GM18508 (cell line): ENCODE data around the gene IQGAP3.
"Not testable (repeated sequence)": the region's sequence is repeated elsewhere in the genome, so short reads cannot be mapped to it uniquely, and the experiment has no call there.

ENCODE experiments used
- ATAC-seq: cut with Tn5 transposase; IDR thresholded peaks from one replicate; pipeline ENCODE4 v1.9.1; 2021; ENCODE audit warnings: moderate number of reproducible peaks; ENCODE audit not compliant: insufficient read depth, unreplicated experiment

Gene IQGAP3

GRCh38 chr1:156593661-156593989, 21.3 kb upstream of the IQGAP3 start:
- no peak for ATAC-seq

- ATAC-seq = no peak
These were observed 20.7 kb upstream of the IQGAP3 start for GRCh38 chr1:156592910-156593660.

DNA sequence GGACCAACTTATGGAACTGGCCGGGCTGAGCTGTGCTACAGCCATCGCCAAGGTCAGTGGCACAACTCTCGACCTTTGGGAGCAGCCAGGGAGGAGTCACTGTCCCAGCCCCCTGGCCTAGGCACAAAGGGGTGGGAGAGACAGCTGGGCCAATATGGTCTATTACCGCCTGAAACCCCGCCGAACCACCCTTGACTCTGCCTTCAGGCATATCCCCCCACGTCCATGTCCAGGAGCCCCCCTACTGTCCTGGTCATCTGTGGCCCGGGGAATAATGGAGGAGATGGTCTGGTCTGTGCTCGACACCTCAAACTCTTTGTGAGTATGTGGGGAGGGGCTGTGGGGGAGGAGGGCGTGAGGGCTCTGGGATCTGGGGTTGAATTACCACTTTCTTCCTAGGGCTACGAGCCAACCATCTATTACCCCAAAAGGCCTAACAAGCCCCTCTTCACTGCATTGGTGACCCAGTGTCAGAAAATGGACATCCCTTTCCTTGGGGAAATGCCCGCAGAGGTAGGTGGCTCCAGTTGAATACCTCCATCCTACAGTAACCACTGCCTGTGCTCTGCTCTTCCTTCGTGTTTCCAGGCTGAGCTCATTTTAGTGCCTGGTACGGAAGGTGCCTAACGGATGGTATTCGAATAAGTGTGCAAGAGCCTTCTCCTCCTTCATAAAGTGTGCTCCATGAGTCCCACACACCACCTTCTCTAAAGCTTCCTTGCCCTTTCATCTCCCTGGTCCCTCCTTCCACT, 20.0 kb upstream of the IQGAP3 start:
- ATAC-seq = no peak

- ATAC-seq = no peak
These were observed 19.2 kb upstream of the IQGAP3 start, which contains the start of gene NAXE for GRCh38 chr1:156591432-156592157. Gene NAXE, plus strand, starts transcription at chr1:156591776. Its CDS starts 29 bp downstream, at chr1:156591805.

GRCh38 chr1:156591181-156591431, 18.7 kb upstream of the IQGAP3 start:
- ATAC-seq = no peak

GRCh38 chr1:156590326-156591180, 18.2 kb upstream of the IQGAP3 start:
- no peak for ATAC-seq

- no peak for ATAC-seq
These were observed 17.2 kb upstream of the IQGAP3 start for GRCh38 chr1:156589546-156589945.

- ATAC-seq = not testable (repeated sequence)
These were observed 15.6 kb upstream of the IQGAP3 start for GRCh38 chr1:156587927-156588326.

- ATAC-seq = no peak
These were observed 14.6 kb upstream of the IQGAP3 start for GRCh38 chr1:156586892-156587477.

DNA sequence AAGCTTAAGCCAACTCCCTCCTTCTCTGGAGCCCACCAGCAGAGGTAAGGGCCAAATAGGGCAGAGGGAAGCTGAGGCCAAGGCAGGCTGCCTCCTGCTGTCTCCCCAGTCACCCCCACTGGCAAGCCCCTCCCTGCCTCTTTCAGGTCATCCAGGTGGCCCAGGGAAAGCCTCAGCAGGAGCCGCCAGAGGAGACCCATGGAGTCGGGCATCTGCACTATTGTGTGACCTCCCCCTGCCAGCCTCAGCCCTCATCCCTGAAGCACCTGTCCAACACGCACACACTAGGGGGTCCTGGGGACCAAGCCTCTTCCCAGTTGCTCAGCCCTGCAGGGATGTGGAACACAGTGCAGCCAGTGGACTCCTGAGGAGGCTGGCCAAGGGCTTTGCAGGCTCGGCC, 14.0 kb upstream of the IQGAP3 start:
- ATAC-seq = no peak

DNA sequence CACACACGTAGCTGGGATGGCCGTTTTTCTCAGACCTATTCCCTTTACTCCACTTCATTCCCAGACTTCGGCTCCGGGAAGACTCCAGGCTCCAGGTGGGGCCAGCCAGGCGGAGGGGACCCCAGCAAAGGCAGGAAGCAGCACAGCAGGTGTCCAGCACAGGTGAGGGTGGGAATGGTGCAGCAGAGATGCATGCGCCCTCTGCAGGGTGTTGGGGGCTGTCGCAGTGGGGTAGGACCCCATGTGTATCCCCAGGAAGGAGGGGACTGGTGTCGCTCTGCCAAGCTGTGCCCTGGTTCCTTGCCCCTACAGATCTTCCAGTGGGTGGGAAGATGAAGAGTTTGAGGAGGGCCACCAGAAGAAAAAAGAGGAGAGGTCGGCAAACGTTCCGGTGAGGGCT, 12.4 kb upstream of the IQGAP3 start:
- ATAC-seq = no peak

GRCh38 chr1:156583821-156584622, 11.7 kb upstream of the IQGAP3 start:
- no peak for ATAC-seq

DNA sequence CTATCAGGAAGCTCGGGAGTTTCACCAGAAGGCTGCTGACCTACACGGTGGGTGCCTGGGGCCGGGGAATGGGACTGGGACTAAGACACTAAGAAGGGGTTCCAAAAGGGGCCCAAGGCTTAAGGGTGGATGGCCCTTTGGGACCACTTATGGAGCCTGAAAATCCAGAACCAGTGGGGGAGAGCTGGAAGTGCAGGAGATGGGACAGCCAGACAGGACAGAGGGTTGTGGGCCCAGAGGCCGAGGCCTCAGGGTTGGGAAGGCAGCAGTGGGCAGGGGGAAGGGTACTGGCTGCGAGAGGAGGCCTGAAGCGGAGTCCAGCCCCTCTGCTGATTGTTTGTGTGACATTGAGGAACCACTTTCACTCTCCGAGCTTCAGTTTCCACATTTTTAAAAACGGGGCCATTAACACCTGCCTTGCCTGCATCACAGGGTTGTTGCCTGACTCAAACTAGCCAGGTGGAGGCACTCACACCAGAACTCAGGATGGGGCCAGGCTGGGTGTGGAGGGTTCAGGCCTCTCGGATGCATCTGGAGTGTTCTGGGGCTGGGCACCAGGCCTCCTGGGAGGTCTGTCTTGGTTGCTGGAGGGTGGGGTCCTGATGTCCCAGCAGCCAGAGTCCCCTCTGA, 10.1 kb upstream of the IQGAP3 start:
- ATAC-seq = no peak

DNA sequence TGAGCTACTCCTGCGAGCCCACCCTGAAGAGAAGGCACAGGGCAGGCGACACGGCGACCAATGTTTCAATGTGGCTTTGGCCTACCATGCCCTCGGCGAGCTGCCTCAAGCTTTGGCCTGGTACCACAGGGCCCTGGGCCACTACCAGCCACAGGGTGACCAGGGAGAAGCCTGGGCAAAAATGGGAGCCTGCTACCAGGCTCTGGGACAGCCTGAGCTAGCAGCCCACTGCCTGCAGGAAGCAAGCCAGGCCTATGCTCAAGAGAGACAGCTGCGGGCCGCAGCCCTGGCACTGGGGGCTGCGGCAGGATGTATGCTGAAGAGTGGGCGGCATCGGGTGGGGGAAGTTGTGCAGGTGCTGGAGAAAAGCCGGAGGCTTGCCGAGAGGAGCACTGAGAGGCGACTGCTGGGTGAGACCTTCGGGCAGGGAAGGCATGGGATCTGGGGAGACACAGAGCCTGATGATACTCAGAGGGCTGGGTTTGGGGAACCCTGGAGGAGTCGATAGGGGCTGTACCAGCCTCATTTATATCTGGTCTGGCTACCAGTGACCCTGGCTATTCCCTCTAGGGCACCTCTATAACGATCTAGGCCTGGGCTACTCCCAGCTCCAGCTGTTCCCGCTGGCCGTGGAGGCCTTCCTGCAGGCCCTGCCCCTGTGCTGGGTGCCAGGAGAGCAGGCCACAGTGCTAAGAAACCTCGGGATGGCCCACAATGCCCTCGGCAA, 9.5 kb upstream of the IQGAP3 start:
- no peak for ATAC-seq

DNA sequence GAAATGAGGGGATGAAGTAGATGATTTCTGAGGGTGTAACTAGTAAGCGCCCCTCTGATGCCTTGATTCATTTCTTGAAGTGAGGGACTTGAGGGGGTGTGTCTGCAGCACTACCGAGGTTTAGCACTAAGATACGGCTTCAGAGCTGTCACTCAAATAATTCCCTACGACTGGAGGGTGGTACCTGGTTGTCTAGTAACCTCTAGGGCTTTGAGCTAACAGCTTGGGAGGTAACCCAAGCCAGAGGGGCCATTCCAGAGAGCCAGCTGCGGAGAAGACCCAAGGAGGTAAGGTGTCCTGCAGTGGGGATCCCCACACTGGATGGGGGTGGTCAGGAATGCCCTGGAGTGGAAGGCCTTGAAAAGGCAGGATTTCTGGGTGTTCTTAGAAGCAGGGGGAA, 7.1 kb upstream of the IQGAP3 start, which contains the start of gene TTC24:
TSS of gene TTC24 (plus strand) at position 252 of the 400 bp plus-strand sequence. CDS start 1,642 bp downstream, outside the sequence.
- ATAC-seq = no peak

DNA sequence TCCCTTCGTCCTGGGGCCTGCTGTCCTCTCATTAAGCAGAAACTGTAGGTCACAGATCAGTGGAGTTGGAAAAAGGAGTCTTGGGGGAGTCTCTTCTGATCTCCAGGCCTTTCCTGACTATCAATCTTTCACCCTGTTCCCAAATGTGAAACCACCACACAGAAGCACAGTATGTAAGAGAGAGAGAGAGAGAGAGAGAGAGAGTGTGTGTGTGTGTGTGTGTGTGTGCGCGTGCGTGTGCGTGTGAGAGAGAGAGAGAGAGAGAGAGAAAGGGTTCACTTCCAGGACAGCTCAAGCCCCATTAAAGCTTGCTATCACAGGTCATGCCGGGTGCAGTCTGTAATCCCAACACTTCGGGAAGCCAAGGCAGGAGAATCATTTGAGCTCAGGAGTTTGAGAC, 5.7 kb upstream of the IQGAP3 start:
- ATAC-seq = no peak

DNA sequence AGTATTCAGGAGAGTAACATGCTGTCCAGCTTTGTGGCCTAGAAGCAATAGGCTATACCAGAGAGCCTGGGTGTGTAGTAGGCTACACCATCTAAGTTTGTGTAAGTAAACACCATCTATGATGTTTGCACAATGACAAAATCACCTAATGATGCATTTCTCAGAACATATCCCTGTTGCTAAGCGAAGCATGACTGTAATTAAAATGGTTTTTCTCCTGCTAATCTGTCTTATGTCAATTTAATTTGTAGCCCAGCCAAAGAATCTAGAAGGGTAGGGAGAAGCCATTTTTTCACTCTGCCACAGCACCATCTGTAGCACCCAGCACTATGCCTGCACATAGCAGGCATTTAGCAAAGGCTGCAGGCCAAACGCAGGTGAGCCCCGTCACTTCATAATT, 5.2 kb upstream of the IQGAP3 start:
- ATAC-seq = no peak

- ATAC-seq = no peak
These were observed 1.8 kb upstream of the IQGAP3 start for GRCh38 chr1:156574039-156574633.
